HEK293 (cell line): Measurements from ENCODE around the gene SWAP70.

Source experiments
- BCL11A ChIP-seq: fragments of 450-650 bp; formaldehyde crosslinking; IDR thresholded peaks from 2 replicates; pipeline ENCODE4 v1.5.1; 2016; ENCODE audit warnings: low read depth, missing biosample characterization, missing genetic modification characterization
- BCL6B ChIP-seq: fragments of 450-650 bp; formaldehyde crosslinking; IDR thresholded peaks from 2 replicates; pipeline ENCODE4 v1.5.1; 2017; ENCODE audit warnings: missing biosample characterization, missing genetic modification characterization
- CTCF ChIP-seq: fragments of 450-650 bp; formaldehyde crosslinking; IDR thresholded peaks from 2 replicates; pipeline ENCODE4 v1.5.1; 2016; ENCODE audit warnings: missing biosample characterization, missing genetic modification characterization
- PATZ1 ChIP-seq: fragments of 450-650 bp; formaldehyde crosslinking; IDR thresholded peaks from 2 replicates; pipeline ENCODE4 v1.5.1; 2016; ENCODE audit warnings: missing biosample characterization, missing genetic modification characterization
- PBX3 ChIP-seq: sonication (generic); formaldehyde crosslinking; IDR thresholded peaks from 2 replicates; pipeline ENCODE4 v1.8.1; 2022; ENCODE audit warnings: mild to moderate bottlenecking, moderate library complexity, missing genetic modification reagents
- REST ChIP-seq: fragments of 450-650 bp; formaldehyde crosslinking; IDR thresholded peaks from 2 replicates; pipeline ENCODE4 v1.5.1; 2016; ENCODE audit warnings: missing biosample characterization, missing genetic modification characterization
- ZNF121 ChIP-seq: fragments of 450-650 bp; formaldehyde crosslinking; IDR thresholded peaks from 2 replicates; pipeline ENCODE4 v1.5.1; 2016; ENCODE audit warnings: missing biosample characterization, missing genetic modification characterization
- ZNF184 ChIP-seq: fragments of 450-650 bp; IDR thresholded peaks from 2 replicates; pipeline ENCODE4 v1.5.1; 2018; ENCODE audit warnings: missing biosample characterization, mild to moderate bottlenecking, missing genetic modification characterization
- ZNF324 ChIP-seq: fragments of 450-650 bp; formaldehyde crosslinking; IDR thresholded peaks from 2 replicates; pipeline ENCODE4 v1.5.1; 2016; ENCODE audit warnings: missing biosample characterization, missing genetic modification characterization
- ZNF549 ChIP-seq: fragments of 450-650 bp; IDR thresholded peaks from 2 replicates; pipeline ENCODE4 v1.5.1; 2018; ENCODE audit warnings: missing biosample characterization, missing genetic modification characterization, mild to moderate bottlenecking, inconsistent platforms, moderate library complexity
- ZNF654 ChIP-seq: fragments of 450-650 bp; formaldehyde crosslinking; IDR thresholded peaks from 2 replicates; pipeline ENCODE4 v1.5.1; 2016; ENCODE audit warnings: low read depth, missing biosample characterization, missing genetic modification characterization
- ZNF776 ChIP-seq: fragments of 450-650 bp; formaldehyde crosslinking; IDR thresholded peaks from 2 replicates; pipeline ENCODE4 v1.5.0; 2017; ENCODE audit warnings: missing biosample characterization, missing genetic modification characterization, borderline replicate concordance

GRCh38 chr11:9639099-9639498, 24.8 kb upstream of the SWAP70 start:
- no peak for TF ChIP-seq ZNF654 (tag by site-specific recombination)
- no peak for TF ChIP-seq CTCF (tag by site-specific recombination)
- no peak for TF ChIP-seq PBX3
- no peak for TF ChIP-seq ZNF549
- no peak for TF ChIP-seq BCL6B (tag by site-specific recombination)
- TF ChIP-seq ZNF776 (tag by site-specific recombination) = no peak
- TF ChIP-seq BCL11A (tag by site-specific recombination) = no peak
- no peak for TF ChIP-seq ZNF324 (tag by site-specific recombination)
- no peak for TF ChIP-seq ZNF184 (tag by site-specific recombination)
- no peak for TF ChIP-seq ZNF121
- TF ChIP-seq REST (tag by site-specific recombination) = no peak
- no peak for TF ChIP-seq PATZ1 (tag by site-specific recombination)
